Activated CD4-positive, alpha-beta T cell treated with anti-CD3 and anti-CD28 coated beads for 36 hours (primary cell): ENCODE results near the gene DBI. TPM values are rescaled to one million over a fixed set of nuclear protein-coding genes. Genes with fewer than 3 reads are reported as not detected.

Experiments
- ATAC-seq: fragments of 200-7000 bp; cut with Tn5 transposase; one replicate; pipeline ENCODE4 v1.10.0; 2021; ENCODE audit warnings: mild to moderate bottlenecking, moderate library complexity
- CTCF ChIA-PET: fragments of 350-600 bp; sonication (Branson Sonifier 250); formaldehyde crosslinking; loops from one replicate; lab custom pipeline; 2021; ENCODE audit warnings: antibody characterized with exemption; lab: Charles Lee
- POLR2A ChIA-PET: fragments of 350-600 bp; sonication (Branson Sonifier 250); formaldehyde crosslinking; loops from one replicate; lab custom pipeline; 2021; ENCODE audit warnings: antibody characterized with exemption, inconsistent platforms; lab: Charles Lee
- DNase-seq: peaks from one replicate; pipeline ENCODE4 v3.0.0-alpha.2; 2020
- H3K27ac Mint-ChIP-seq: one replicate; pipeline ENCODE4 v1.8.0; 2021; ENCODE audit warnings: mixed read lengths
- H3K27me3 Mint-ChIP-seq: one replicate; pipeline ENCODE4 v1.8.0; 2021; ENCODE audit warnings: mixed read lengths
- H3K36me3 Mint-ChIP-seq: one replicate; pipeline ENCODE4 v1.8.0; 2021; ENCODE audit warnings: low read depth, mixed read lengths
- H3K4me1 Mint-ChIP-seq: one replicate; pipeline ENCODE4 v1.8.0; 2021; ENCODE audit warnings: mixed read lengths
- H3K4me3 Mint-ChIP-seq: one replicate; pipeline ENCODE4 v1.8.0; 2021; ENCODE audit warnings: mild to moderate bottlenecking, moderate library complexity, mixed read lengths
- H3K9me3 Mint-ChIP-seq: one replicate; pipeline ENCODE4 v1.8.0; 2021; ENCODE audit warnings: low read depth, mixed read lengths
- intact Hi-C, 2 experiments: fragments of 100-400 bp; cut with DNase I in 1 of 2; cut with micrococcal nuclease in 1 of 2; formaldehyde crosslinking; loops; one replicate each; pipeline versions ENCODE4 v1.14.2 to v1.15.1; 2022 to 2024; cut with DNase I, micrococcal nuclease
- total RNA-seq, 2 experiments: library from RNA; stranded (reverse); gene quantifications; one replicate each; pipeline ENCODE4 v1.2.3, GENCODE V29; 2021

Gene DBI
- 100 to 1,000 TPM; 123 to 151 TPM for total RNA-seq

- Mint-ChIP-seq H3K9me3 (no peaks in the 10 kb centered on the region), H3K36me3 (peaks cover 46% of the 10 kb centered on the region), H3K4me1 (peaks cover 36% of the 10 kb centered on the region), H3K27me3 (no peaks in the 10 kb centered on the region), H3K27ac (peak within 1 kb of the TSS; percentile 95), H3K4me3 (peak within 1 kb of the TSS; percentile 92)
- peak; percentile 96 for DNase-seq
- POLR2A ChIA-PET: interaction anchor here (0.8 kb wide), 1 partner anchor 1708 kb away, joined by 3 read pairs; no protein-coding TSS in a partner anchor
- ATAC-seq: peak; percentile 95
- intact Hi-C loops: loop anchor here (1.0 to 10.0 kb wide), 14 partner anchors 50 to 1552 kb away; partner anchors contain the start of genes PTPN4 (in 2 of the 2), CCDC93 (in 1 of the 2), DDX18 (in 1 of the 2) and EPB41L5 (in 1 of the 2)
- CTCF ChIA-PET: interaction anchor here (0.6 to 1.0 kb wide), 3 partner anchors 11 to 640 kb away, joined by 3 to 5 read pairs (median 4); no protein-coding TSS in a partner anchor
These were observed at the start of gene DBI, which contains the start of gene C2orf76 for GRCh38 chr2:119366649-119367471. DBI (plus strand) TSS chr2:119366977; CDS start chr2:119367052, 75 bp downstream. C2orf76 (minus strand) TSS chr2:119366834; CDS start chr2:119339959, 26,875 bp downstream.

GRCh38 chr2:119317554-119317953 lies 49.2 kb upstream of the DBI start:
- intact Hi-C loops: no loop called here
- no peak overlapping the region for H3K4me3 Mint-ChIP-seq

GRCh38 chr2:119319593-119319992 lies 47.2 kb upstream of the DBI start:
- H3K9me3 Mint-ChIP-seq: no peaks in the 10 kb centered on the region
- no peak overlapping the region for H3K27ac Mint-ChIP-seq
- intact Hi-C loops: no loop called here
- ChIA-PET POLR2A (no interaction called here), CTCF (interaction anchor here (0.7 kb wide), 1 partner anchor 29 kb away, joined by 3 read pairs; no protein-coding TSS in a partner anchor)
- no peaks in the 10 kb centered on the region for H3K36me3 Mint-ChIP-seq
- H3K27me3 Mint-ChIP-seq: no peaks in the 10 kb centered on the region
- DNase-seq (no peak), ATAC-seq (no peak)
- H3K4me3 Mint-ChIP-seq: no peak overlapping the region
- H3K4me1 Mint-ChIP-seq: no peaks in the 10 kb centered on the region

More at GRCh38 chr2:119317554-119317953, 49.2 kb upstream of the DBI start:
- ChIA-PET POLR2A (no interaction called here), CTCF (interaction anchor here (0.5 kb wide), 1 partner anchor 49 kb away, joined by 3 read pairs; no protein-coding TSS in a partner anchor)
- no peak for ATAC-seq
- H3K27ac Mint-ChIP-seq: no peak overlapping the region
- no peaks in the 10 kb centered on the region for H3K27me3 Mint-ChIP-seq
- H3K4me1 Mint-ChIP-seq: no peaks in the 10 kb centered on the region
- H3K9me3 Mint-ChIP-seq: no peaks in the 10 kb centered on the region
- DNase-seq: no peak
- no peaks in the 10 kb centered on the region for H3K36me3 Mint-ChIP-seq

- no peaks in the 10 kb centered on the region for H3K36me3 Mint-ChIP-seq
- H3K4me3 Mint-ChIP-seq: no peak overlapping the region
- H3K9me3 Mint-ChIP-seq: no peaks in the 10 kb centered on the region
- intact Hi-C loops: no loop called here
- H3K4me1 Mint-ChIP-seq: no peaks in the 10 kb centered on the region
- ChIA-PET POLR2A (no interaction called here), CTCF (no interaction called here)
- ATAC-seq: no peak
- no peaks in the 10 kb centered on the region for H3K27me3 Mint-ChIP-seq
- no peak overlapping the region for H3K27ac Mint-ChIP-seq
- DNase-seq: no peak
These were observed 43.3 kb upstream of the DBI start for GRCh38 chr2:119323459-119323858.

GRCh38 chr2:119324685-119325270 lies 42.0 kb upstream of the DBI start:
- H3K4me1 Mint-ChIP-seq: no peaks in the 10 kb centered on the region
- no peaks in the 10 kb centered on the region for H3K36me3 Mint-ChIP-seq
- POLR2A ChIA-PET: no interaction called here

GRCh38 chr2:119326938-119327337 lies 39.8 kb upstream of the DBI start:
- DNase-seq (no peak), ATAC-seq (no peak)
- Mint-ChIP-seq H3K4me3 (no peak overlapping the region), H3K9me3 (no peaks in the 10 kb centered on the region), H3K4me1 (no peaks in the 10 kb centered on the region), H3K27me3 (no peaks in the 10 kb centered on the region), H3K27ac (no peak overlapping the region), H3K36me3 (peaks cover 4% of the 10 kb centered on the region)
- intact Hi-C loops: no loop called here
- CTCF ChIA-PET: no interaction called here
- POLR2A ChIA-PET: no interaction called here

More at GRCh38 chr2:119324685-119325270, 42.0 kb upstream of the DBI start:
- H3K27ac Mint-ChIP-seq: no peak overlapping the region
- intact Hi-C loops: no loop called here
- no peaks in the 10 kb centered on the region for H3K9me3 Mint-ChIP-seq
- CTCF ChIA-PET: no interaction called here
- no peaks in the 10 kb centered on the region for H3K27me3 Mint-ChIP-seq
- no peak overlapping the region for H3K4me3 Mint-ChIP-seq
- DNase-seq: no peak
- ATAC-seq: no peak

GRCh38 chr2:119327431-119327830 lies 39.3 kb upstream of the DBI start:
- intact Hi-C loops: no loop called here
- no peak for DNase-seq
- Mint-ChIP-seq H3K36me3 (peaks cover 4% of the 10 kb centered on the region), H3K27me3 (no peaks in the 10 kb centered on the region), H3K4me3 (no peak overlapping the region), H3K9me3 (no peaks in the 10 kb centered on the region), H3K27ac (no peak overlapping the region), H3K4me1 (no peaks in the 10 kb centered on the region)
- CTCF ChIA-PET: no interaction called here
- POLR2A ChIA-PET: no interaction called here
- ATAC-seq: no peak

GRCh38 chr2:119332953-119333352 lies 33.8 kb upstream of the DBI start:
- POLR2A ChIA-PET: no interaction called here
- H3K9me3 Mint-ChIP-seq: no peaks in the 10 kb centered on the region
- H3K36me3 Mint-ChIP-seq: peaks cover 4% of the 10 kb centered on the region
- ATAC-seq: no peak
- no peaks in the 10 kb centered on the region for H3K27me3 Mint-ChIP-seq
- no peak overlapping the region for H3K27ac Mint-ChIP-seq
- no peak overlapping the region for H3K4me3 Mint-ChIP-seq
- no peaks in the 10 kb centered on the region for H3K4me1 Mint-ChIP-seq
- DNase-seq: no peak
- CTCF ChIA-PET: no interaction called here
- intact Hi-C loops: no loop called here

- DNase-seq (no peak), ATAC-seq (no peak)
- Mint-ChIP-seq H3K36me3 (peaks cover 4% of the 10 kb centered on the region), H3K4me1 (peaks cover 3% of the 10 kb centered on the region), H3K9me3 (no peaks in the 10 kb centered on the region), H3K4me3 (no peak overlapping the region), H3K27ac (no peak overlapping the region), H3K27me3 (no peaks in the 10 kb centered on the region)
- ChIA-PET POLR2A (no interaction called here), CTCF (no interaction called here)
- intact Hi-C loops: no loop called here
These were observed 33.4 kb upstream of the DBI start for GRCh38 chr2:119333360-119333759.

- no peaks in the 10 kb centered on the region for H3K9me3 Mint-ChIP-seq
- no peak overlapping the region for H3K27ac Mint-ChIP-seq
- CTCF ChIA-PET: no interaction called here
- ATAC-seq: no peak
- POLR2A ChIA-PET: no interaction called here
- no peak for DNase-seq
- H3K4me1 Mint-ChIP-seq: peaks cover 6% of the 10 kb centered on the region
- no peaks in the 10 kb centered on the region for H3K27me3 Mint-ChIP-seq
- intact Hi-C loops: no loop called here
- H3K4me3 Mint-ChIP-seq: no peak overlapping the region
- H3K36me3 Mint-ChIP-seq: peaks cover 4% of the 10 kb centered on the region
These were observed 32.9 kb upstream of the DBI start for GRCh38 chr2:119333833-119334232.

GRCh38 chr2:119337749-119338148 lies 29.0 kb upstream of the DBI start:
- ATAC-seq: no peak
- H3K27ac Mint-ChIP-seq: no peak overlapping the region
- no peak for DNase-seq
- no peaks in the 10 kb centered on the region for H3K36me3 Mint-ChIP-seq
- CTCF ChIA-PET: no interaction called here
- POLR2A ChIA-PET: no interaction called here
- H3K9me3 Mint-ChIP-seq: no peaks in the 10 kb centered on the region
- intact Hi-C loops: no loop called here
- no peak overlapping the region for H3K4me3 Mint-ChIP-seq
- H3K4me1 Mint-ChIP-seq: peaks cover 15% of the 10 kb centered on the region
- no peaks in the 10 kb centered on the region for H3K27me3 Mint-ChIP-seq
